Thyroid gland (tissue), 4 donors: ENCODE data around the gene POU2F2.

Experiments used
- POLR2A ChIP-seq, 2 donors: fragments of 450-650 bp; IDR thresholded peaks; one replicate each; pipeline ENCODE4 v1.6.1; 2017; ENCODE audit warnings: antibody characterized with exemption in 2 of 2, mild to moderate bottlenecking in 2 of 2, moderate library complexity in 1 of 2
- TF ChIP-seq, protein P1 (sequence below), 6 experiments: fragments of 200-600 bp in 3 of 6; fragments of 450-650 bp in 3 of 6; sonication (generic) in 3 of 6; IDR thresholded peaks; one replicate each; pipeline ENCODE4 v1.5.1; 2016 to 2019; ENCODE audit warnings: antibody characterized with exemption in 6 of 6, mild to moderate bottlenecking in 2 of 6, inconsistent platforms in 1 of 6, moderate library complexity in 1 of 6

DNA sequence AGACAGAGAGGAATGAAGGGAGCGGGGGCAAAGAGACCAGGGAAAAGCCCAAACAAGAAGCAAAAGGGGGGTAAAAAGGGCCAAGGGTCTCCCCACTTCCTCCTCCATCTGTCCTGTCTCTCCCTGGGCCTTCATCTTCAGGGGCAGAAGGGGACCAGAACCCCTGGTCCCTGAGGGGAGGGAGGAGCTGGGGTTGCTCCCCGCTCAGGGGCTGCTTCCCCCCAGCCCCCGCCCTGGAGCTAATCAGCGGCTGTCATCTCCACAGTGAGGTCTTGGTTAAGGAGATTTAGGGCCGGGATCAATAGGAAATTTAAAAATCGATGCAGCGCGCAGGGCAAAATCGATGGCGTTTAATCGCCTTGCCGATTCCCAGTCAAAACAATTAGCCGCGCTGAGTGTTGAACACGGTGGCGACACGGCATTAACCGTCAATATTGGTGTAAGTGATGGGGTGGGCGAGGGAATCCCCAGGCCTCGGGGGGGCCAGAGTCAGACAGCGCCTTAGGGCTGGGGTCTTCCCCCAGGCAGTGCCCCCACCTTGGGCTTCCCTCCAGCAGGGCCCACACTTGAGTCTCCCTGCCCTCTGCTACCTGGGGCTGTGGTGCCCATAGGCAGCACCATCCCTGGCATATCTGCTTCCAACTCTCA lies 29.5 kb upstream of the POU2F2 start:
- TF ChIP-seq, protein P1, sequence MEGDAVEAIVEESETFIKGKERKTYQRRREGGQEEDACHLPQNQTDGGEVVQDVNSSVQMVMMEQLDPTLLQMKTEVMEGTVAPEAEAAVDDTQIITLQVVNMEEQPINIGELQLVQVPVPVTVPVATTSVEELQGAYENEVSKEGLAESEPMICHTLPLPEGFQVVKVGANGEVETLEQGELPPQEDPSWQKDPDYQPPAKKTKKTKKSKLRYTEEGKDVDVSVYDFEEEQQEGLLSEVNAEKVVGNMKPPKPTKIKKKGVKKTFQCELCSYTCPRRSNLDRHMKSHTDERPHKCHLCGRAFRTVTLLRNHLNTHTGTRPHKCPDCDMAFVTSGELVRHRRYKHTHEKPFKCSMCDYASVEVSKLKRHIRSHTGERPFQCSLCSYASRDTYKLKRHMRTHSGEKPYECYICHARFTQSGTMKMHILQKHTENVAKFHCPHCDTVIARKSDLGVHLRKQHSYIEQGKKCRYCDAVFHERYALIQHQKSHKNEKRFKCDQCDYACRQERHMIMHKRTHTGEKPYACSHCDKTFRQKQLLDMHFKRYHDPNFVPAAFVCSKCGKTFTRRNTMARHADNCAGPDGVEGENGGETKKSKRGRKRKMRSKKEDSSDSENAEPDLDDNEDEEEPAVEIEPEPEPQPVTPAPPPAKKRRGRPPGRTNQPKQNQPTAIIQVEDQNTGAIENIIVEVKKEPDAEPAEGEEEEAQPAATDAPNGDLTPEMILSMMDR (IDR thresholded peaks at IDR 0.05) = no peak
- TF ChIP-seq POLR2A (IDR thresholded peaks at IDR 0.05) = no peak
